HepG2 (cell line): ENCODE data around the gene PPFIA2. TPM values are rescaled to one million over a fixed set of nuclear protein-coding genes. Genes with fewer than 3 reads are reported as not detected.
A peak's percentile ranks its signal among the peaks of the same experiment; 100 is the strongest.

ENCODE experiments used
- ATAC-seq: fragments of 200-7000 bp; cut with Tn5 transposase; 3 replicates; pipeline ENCODE4 v1.9.1; 2020; ENCODE audit warnings: mild to moderate bottlenecking, moderate library complexity
- BruUV-seq: library from RNA; stranded (reverse); fragments of 400-500 nt; replicated peaks from 2 replicates; lab custom pipeline; 2021; lab: Mats Ljungman, UMichigan
- CTCF ChIA-PET: fragments of 300-600 bp; formaldehyde crosslinking; extraction: SDS; loops from one replicate; lab custom pipeline; 2021; ENCODE audit warnings: low total read pairs, inconsistent platforms, low intra/inter-chr PET ratio; lab: Yijun Ruan, JAX
- POLR2A ChIA-PET: fragments of 350-600 bp; sonication (Branson Sonifier 250); formaldehyde crosslinking; loops from one replicate; lab custom pipeline; 2020; ENCODE audit warnings: antibody characterized with exemption, inconsistent platforms; lab: Yijun Ruan, JAX
- DNase-seq: peaks from one replicate; pipeline ENCODE4 v3.0.0-alpha.2; 2015; ENCODE audit warnings: low spot score
- FAIRE-seq: peaks from 3 replicates; lab custom pipeline; 2011; peaks lifted over from hg19 to GRCh38; lab: Jason Lieb, UNC
- H2AFZ ChIP-seq: one replicate; pipeline ENCODE4 v1.6.1; 2011; ENCODE audit warnings: low read length, inconsistent platforms
- H3K27ac ChIP-seq: fragments of 300-600 bp; 3 replicates; pipeline ENCODE4 v1.8.0; 2011; ENCODE audit warnings: mixed run types, mild to moderate bottlenecking, mixed read lengths, low read length, inconsistent platforms; ENCODE audit not compliant: insufficient read depth; ENCODE audit errors: extremely low read length
- H3K27me3 ChIP-seq, 2 experiments: fragments of 200-600 bp in 1 of 2; 2 replicates in 1 of 2; 3 replicates in 1 of 2; pipeline versions ENCODE4 v1.6.0 to v1.8.0; 2011; ENCODE audit warnings: low read length in 2 of 2, mild to moderate bottlenecking in 2 of 2, moderate library complexity in 2 of 2, inconsistent platforms in 1 of 2; ENCODE audit not compliant: insufficient read depth in 2 of 2, control insufficient read depth in 1 of 2
- H3K36me3 ChIP-seq, 2 experiments: fragments of 200-600 bp in 1 of 2; replicated peaks in 1 of 2; 2 replicates in 1 of 2; 3 replicates in 1 of 2; pipeline versions ENCODE4 v1.5.1 to v1.8.0; 2011; ENCODE audit warnings: low read length in 2 of 2, inconsistent platforms in 1 of 2; ENCODE audit not compliant: insufficient read depth in 2 of 2, control insufficient read depth in 1 of 2
- H3K4me1 ChIP-seq: 2 replicates; pipeline ENCODE4 v1.5.1; 2012; ENCODE audit warnings: low read length, inconsistent platforms; ENCODE audit not compliant: insufficient read depth
- H3K4me2 ChIP-seq: 2 replicates; pipeline ENCODE4 v1.6.0; 2011; ENCODE audit warnings: low read depth, low read length, inconsistent platforms
- H3K4me3 ChIP-seq, 3 experiments: fragments of 200-600 bp in 1 of 3; sonication (generic), shearing (Covaris generic) in 1 of 3; replicated peaks in 1 of 3; 2 replicates each; pipeline ENCODE4 v1.5.1; 2011 to 2016; ENCODE audit warnings: low read length in 3 of 3, inconsistent platforms in 2 of 3, low read depth in 2 of 3, mild to moderate bottlenecking in 2 of 3, control low read depth in 1 of 3, mixed read lengths in 1 of 3; ENCODE audit not compliant: insufficient read depth in 1 of 3
- H3K79me2 ChIP-seq: one replicate; pipeline ENCODE4 v1.6.1; 2011; ENCODE audit warnings: low read length, inconsistent platforms; ENCODE audit not compliant: insufficient read depth
- H3K9ac ChIP-seq: 2 replicates; pipeline ENCODE4 v1.6.0; 2011; ENCODE audit warnings: mild to moderate bottlenecking, low read depth, low read length, inconsistent platforms; ENCODE audit not compliant: insufficient read depth
- H3K9me3 ChIP-seq: 2 replicates; pipeline ENCODE4 v1.5.1; 2012; ENCODE audit warnings: mild to moderate bottlenecking, low read length
- H4K20me1 ChIP-seq: 2 replicates; pipeline ENCODE4 v1.6.0; 2011; ENCODE audit warnings: inconsistent platforms, mild to moderate bottlenecking, low read length, moderate library complexity; ENCODE audit not compliant: insufficient read depth
- E2F2 ChIP-seq: sonication (generic); formaldehyde crosslinking; IDR thresholded peaks from 2 replicates; pipeline ENCODE4 v1.4.0; 2020; ENCODE audit warnings: missing genetic modification reagents, borderline replicate concordance
- EED ChIP-seq: sonication (generic); formaldehyde crosslinking; IDR thresholded peaks from 2 replicates; pipeline ENCODE4 v1.5.0; 2020; ENCODE audit warnings: mild to moderate bottlenecking, missing genetic modification reagents
- HMGXB4 ChIP-seq, 2 experiments: sonication (generic) in 1 of 2; formaldehyde crosslinking in 1 of 2; IDR thresholded peaks; 2 replicates each; pipeline versions ENCODE4 v1.4.0 to v1.6.1; 2018 to 2020; ENCODE audit warnings: missing genetic modification reagents in 2 of 2, borderline replicate concordance in 1 of 2, low read depth in 1 of 2, mild to moderate bottlenecking in 1 of 2, missing biosample characterization in 1 of 2
- MEF2D ChIP-seq: sonication (generic); formaldehyde crosslinking; IDR thresholded peaks from 2 replicates; pipeline ENCODE4 v1.5.1; 2020; ENCODE audit warnings: mild to moderate bottlenecking, missing genetic modification reagents
- NR2C2 ChIP-seq: sonication (generic); formaldehyde crosslinking; IDR thresholded peaks from 2 replicates; pipeline ENCODE4 v1.4.0; 2020; ENCODE audit warnings: missing genetic modification reagents, mild to moderate bottlenecking, moderate library complexity, borderline replicate concordance
- ZFP1 ChIP-seq: IDR thresholded peaks from 2 replicates; pipeline ENCODE4 v1.6.1; 2016
- ZFP62 ChIP-seq: sonication (generic); formaldehyde crosslinking; IDR thresholded peaks from 2 replicates; pipeline ENCODE4 v1.4.0; 2020; ENCODE audit warnings: missing genetic modification reagents
- ZNF629 ChIP-seq: sonication (generic); formaldehyde crosslinking; conservative IDR thresholded peaks from 2 replicates; pipeline ENCODE4 v1.5.0; 2020; ENCODE audit warnings: missing genetic modification reagents
- ZNF800 ChIP-seq: sonication (generic); formaldehyde crosslinking; IDR thresholded peaks from 2 replicates; pipeline ENCODE4 v1.4.0; 2020; ENCODE audit warnings: missing genetic modification reagents
- ZNF816 ChIP-seq: sonication (generic); formaldehyde crosslinking; IDR thresholded peaks from 2 replicates; pipeline ENCODE4 v1.8.0; 2022; ENCODE audit warnings: missing genetic modification reagents, mild to moderate bottlenecking, borderline replicate concordance
- WGBS: methylation state at CpG from one replicate; pipeline ENCODE4 v1.1.6; 2017; ENCODE audit warnings: low lambda C conversion rate; 5-methylcytosine and 5-hydroxymethylcytosine counted together
- in situ Hi-C: cut with HindIII; loops from 2 replicates; pipeline ENCODE4 v1.10.0; 2017; ENCODE audit warnings: low pct_unique_long_range_greater_than_20kb; ENCODE audit not compliant: extremely low pct_ligation_motif_present
- intact Hi-C: fragments of 100-400 bp; cut with micrococcal nuclease; formaldehyde crosslinking; loops from one replicate; pipeline ENCODE4 v1.10.0; 2022; ENCODE audit not compliant: unreplicated experiment
- polyA plus RNA-seq, 8 experiments: library from polyadenylated mRNA; depleted of rRNA in 3 of 8; stranded (reverse) in 7 of 8; unstranded in 1 of 8; fragments of >200 nt; fragmentation: Illumina TruSeq in 4 of 8; extraction: Trizol in 4 of 8; gene quantifications; 2 replicates each; pipeline versions ENCODE4 v1.2.1 to v1.2.3, GENCODE V29; 2011 to 2016; ENCODE audit warnings: low read depth in 4 of 8, missing spikeins in 1 of 8, mixed read lengths in 1 of 8; ENCODE audit not compliant: insufficient read depth in 1 of 8
- total RNA-seq, 5 experiments: library from RNA; depleted of rRNA; stranded (reverse); fragments of >200 nt; fragmentation: Illumina TruSeq; extraction: Trizol; gene quantifications; 2 replicates each; pipeline ENCODE4 v1.2.3, GENCODE V29; 2016; ENCODE audit warnings: low read depth in 1 of 5
- TF ChIP-seq, protein P1 (sequence below): sonication (generic); formaldehyde crosslinking; IDR thresholded peaks from 2 replicates; pipeline ENCODE4 v1.4.0; 2020; ENCODE audit warnings: mild to moderate bottlenecking, missing genetic modification reagents

PPFIA2 gene
- total and polyA plus RNA-seq, 2 of the 13 experiments (the other 11 are each of a cell fraction or from before 2014, with no cell fraction given): 0.05 TPM; not detected in 1

GRCh38 chr12:81610955-81611889, 147.9 kb downstream of the PPFIA2 start:
- ChIA-PET CTCF (interaction anchor here (1.5 to 1.7 kb wide), 2 partner anchors 14 to 17 kb away, joined by 3 to 8 read pairs; no protein-coding TSS in a partner anchor), POLR2A (no interaction called here)
- peak; percentile 98 for ATAC-seq
- Histone ChIP-seq H3K9ac (no peak overlapping the region), H3K4me3 (peak overlapping the region; percentile 38 to 58 (median 44); a peak in 5 of 6 replicates), H3K36me3 (no peaks in the 10 kb centered on the region), H4K20me1 (no peaks in the 10 kb centered on the region), H3K79me2 (no peaks in the 10 kb centered on the region), H3K27me3 (no peaks in the 10 kb centered on the region), H3K9me3 (no peaks in the 10 kb centered on the region), H3K4me1 (0 out of 2 replicates have a peak, but pooled peaks cover 5% of the 10 kb centered on the region), H3K27ac (no peak overlapping the region), H2AFZ (peak overlapping the region; percentile 60), H3K4me2 (peak overlapping the region; percentile 74)
- no peak for FAIRE-seq
- 33% methylated on average over 3 of the region's 18 CpGs for WGBS
- peak; percentile 28 for DNase-seq
- no TSS peak for BruUV-seq
- intact Hi-C loops (loop anchor here (2.0 kb wide), 1 partner anchor 16 kb away; no protein-coding TSS in a partner anchor), in situ Hi-C loops (no loop called here)
- TF ChIP-seq ZFP1 (CRISPR knock-in tag) (no peak), ZNF800 (CRISPR knock-in tag) (no peak), MEF2D (CRISPR knock-in tag) (no peak), EED (CRISPR knock-in tag) (no peak), E2F2 (CRISPR knock-in tag) (no peak), ZNF816 (CRISPR knock-in tag) (no peak), NR2C2 (no peak), ZNF629 (no peak), HMGXB4 (CRISPR knock-in tag; IDR thresholded peaks at IDR 0.05; ENCODE audit: borderline replicate concordance in 1 of 2, low read depth in 1 of 2) (0 out of 4 replicates have a peak, but pooled peaks of 1 of the 2 experiments have one; percentile 45), ZFP62 (CRISPR knock-in tag) (no peak)
- TF ChIP-seq, protein P1, sequence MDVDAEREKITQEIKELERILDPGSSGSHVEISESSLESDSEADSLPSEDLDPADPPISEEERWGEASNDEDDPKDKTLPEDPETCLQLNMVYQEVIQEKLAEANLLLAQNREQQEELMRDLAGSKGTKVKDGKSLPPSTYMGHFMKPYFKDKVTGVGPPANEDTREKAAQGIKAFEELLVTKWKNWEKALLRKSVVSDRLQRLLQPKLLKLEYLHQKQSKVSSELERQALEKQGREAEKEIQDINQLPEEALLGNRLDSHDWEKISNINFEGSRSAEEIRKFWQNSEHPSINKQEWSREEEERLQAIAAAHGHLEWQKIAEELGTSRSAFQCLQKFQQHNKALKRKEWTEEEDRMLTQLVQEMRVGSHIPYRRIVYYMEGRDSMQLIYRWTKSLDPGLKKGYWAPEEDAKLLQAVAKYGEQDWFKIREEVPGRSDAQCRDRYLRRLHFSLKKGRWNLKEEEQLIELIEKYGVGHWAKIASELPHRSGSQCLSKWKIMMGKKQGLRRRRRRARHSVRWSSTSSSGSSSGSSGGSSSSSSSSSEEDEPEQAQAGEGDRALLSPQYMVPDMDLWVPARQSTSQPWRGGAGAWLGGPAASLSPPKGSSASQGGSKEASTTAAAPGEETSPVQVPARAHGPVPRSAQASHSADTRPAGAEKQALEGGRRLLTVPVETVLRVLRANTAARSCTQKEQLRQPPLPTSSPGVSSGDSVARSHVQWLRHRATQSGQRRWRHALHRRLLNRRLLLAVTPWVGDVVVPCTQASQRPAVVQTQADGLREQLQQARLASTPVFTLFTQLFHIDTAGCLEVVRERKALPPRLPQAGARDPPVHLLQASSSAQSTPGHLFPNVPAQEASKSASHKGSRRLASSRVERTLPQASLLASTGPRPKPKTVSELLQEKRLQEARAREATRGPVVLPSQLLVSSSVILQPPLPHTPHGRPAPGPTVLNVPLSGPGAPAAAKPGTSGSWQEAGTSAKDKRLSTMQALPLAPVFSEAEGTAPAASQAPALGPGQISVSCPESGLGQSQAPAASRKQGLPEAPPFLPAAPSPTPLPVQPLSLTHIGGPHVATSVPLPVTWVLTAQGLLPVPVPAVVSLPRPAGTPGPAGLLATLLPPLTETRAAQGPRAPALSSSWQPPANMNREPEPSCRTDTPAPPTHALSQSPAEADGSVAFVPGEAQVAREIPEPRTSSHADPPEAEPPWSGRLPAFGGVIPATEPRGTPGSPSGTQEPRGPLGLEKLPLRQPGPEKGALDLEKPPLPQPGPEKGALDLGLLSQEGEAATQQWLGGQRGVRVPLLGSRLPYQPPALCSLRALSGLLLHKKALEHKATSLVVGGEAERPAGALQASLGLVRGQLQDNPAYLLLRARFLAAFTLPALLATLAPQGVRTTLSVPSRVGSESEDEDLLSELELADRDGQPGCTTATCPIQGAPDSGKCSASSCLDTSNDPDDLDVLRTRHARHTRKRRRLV (CRISPR knock-in tag): no peak
